Transverse colon (tissue), 3 donors: ENCODE results near the gene ARFGAP2.

Experiments
- CTCF ChIP-seq, 5 experiments: fragments of 200-600 bp in 3 of 5; fragments of 450-650 bp in 2 of 5; sonication (generic) in 3 of 5; IDR thresholded peaks; 1 replicate in 2 of 5; 2 replicates in 3 of 5; pipeline ENCODE4 v1.5.1; 2016 to 2017; ENCODE audit warnings: antibody characterized with exemption in 5 of 5, inconsistent platforms in 3 of 5, mild to moderate bottlenecking in 2 of 5, moderate library complexity in 1 of 5
- EP300 ChIP-seq: sonication (generic); formaldehyde crosslinking; IDR thresholded peaks from one replicate; pipeline ENCODE4 v1.6.1; 2017; ENCODE audit warnings: antibody characterized with exemption, low read depth

GRCh38 chr11:47156333-47156732 is 20.3 kb downstream of the ARFGAP2 start:
- TF ChIP-seq CTCF (IDR thresholded peaks at IDR 0.05) (no peak), EP300 (no peak)
